HCT116 (cell line): Measurements from ENCODE around the gene ZNF836. TPM values are rescaled to one million over a fixed set of nuclear protein-coding genes. Genes with fewer than 3 reads are reported as not detected.

Experiments used
- ATAC-seq: fragments of 200-7000 bp; cut with Tn5 transposase; 2 replicates; pipeline ENCODE4 v1.9.1; 2020; ENCODE audit warnings: mild to moderate bottlenecking, moderate library complexity
- BruUV-seq: library from RNA; stranded (reverse); fragments of 400-500 nt; replicated peaks from 2 replicates; lab custom pipeline; 2021; lab: Mats Ljungman, UMichigan
- CTCF ChIA-PET: fragments of 300-600 bp; sonication (Branson Sonifier 250); formaldehyde crosslinking; loops from one replicate; lab custom pipeline; 2021; ENCODE audit warnings: antibody characterized with exemption; lab: Charles Lee
- POLR2A ChIA-PET: fragments of 300-600, 350-600 bp; sonication (Branson Sonifier 250); formaldehyde crosslinking; loops from one replicate; lab custom pipeline; 2021; ENCODE audit warnings: antibody characterized with exemption; lab: Charles Lee
- RAD21 ChIA-PET, 2 experiments: fragments of 300-600 bp; sonication (Branson Sonifier 250); formaldehyde crosslinking; loops; one replicate each; lab custom pipeline; 2023; ENCODE audit warnings: low total read pairs in 2 of 2; ENCODE audit not compliant: uncharacterized antibody in 2 of 2, unreplicated experiment in 2 of 2, low non-redundant PET in 1 of 2; lab: Charles Lee
- DNase-seq: peaks from one replicate; pipeline ENCODE4 v3.0.0-alpha.2; 2010; ENCODE audit warnings: low read depth, low spot score
- H2AFZ ChIP-seq: fragments of 200-600 bp; shearing (Covaris generic), sonication (generic); 2 replicates; pipeline ENCODE4 v1.6.1; 2017; ENCODE audit warnings: low read depth, mixed run types, mixed read lengths, antibody characterized with exemption, low read length; ENCODE audit not compliant: poor library complexity, severe bottlenecking
- H3K27ac ChIP-seq: 2 replicates; pipeline ENCODE4 v1.5.1; 2012; ENCODE audit warnings: low read depth, low read length
- H3K27me3 ChIP-seq: fragments of 200-600 bp; sonication (generic); 2 replicates; pipeline ENCODE4 v1.6.1; 2016; ENCODE audit warnings: mixed run types, low read length, mixed read lengths; ENCODE audit not compliant: insufficient read depth
- H3K36me3 ChIP-seq, 2 experiments: fragments of 200-500 bp in 1 of 2; fragments of 200-600 bp in 1 of 2; sonication (Bioruptor generic) in 1 of 2; sonication (generic) in 1 of 2; 2 replicates each; pipeline versions ENCODE4 v1.5.1 to v1.6.1; 2014 to 2016; ENCODE audit warnings: low read length in 2 of 2, inconsistent platforms in 1 of 2, mixed read lengths in 1 of 2, mixed run types in 1 of 2; ENCODE audit not compliant: insufficient read depth in 2 of 2, control insufficient read depth in 1 of 2
- H3K4me1 ChIP-seq, 2 experiments: fragments of 200-600 bp in 1 of 2; sonication (generic) in 1 of 2; 2 replicates each; pipeline versions ENCODE4 v1.5.1 to v1.6.1; 2012 to 2017; ENCODE audit warnings: low read length in 2 of 2, inconsistent platforms in 1 of 2, mild to moderate bottlenecking in 1 of 2, mixed read lengths in 1 of 2, mixed run types in 1 of 2, moderate library complexity in 1 of 2; ENCODE audit not compliant: insufficient read depth in 2 of 2, control insufficient read depth in 1 of 2
- H3K4me2 ChIP-seq: fragments of 200-600 bp; sonication (generic); 2 replicates; pipeline ENCODE4 v1.6.1; 2017; ENCODE audit warnings: mixed run types, low read length, mixed read lengths
- H3K4me3 ChIP-seq, 2 experiments: fragments of 200-600 bp in 1 of 2; sonication (generic) in 1 of 2; replicated peaks in 1 of 2; 2 replicates each; pipeline ENCODE4 v1.5.1; 2011 to 2016; ENCODE audit warnings: low read length in 2 of 2, control low read depth in 1 of 2, low read depth in 1 of 2, mild to moderate bottlenecking in 1 of 2, mixed read lengths in 1 of 2, mixed run types in 1 of 2
- H3K79me2 ChIP-seq: fragments of 200-600 bp; sonication (generic); 2 replicates; pipeline ENCODE4 v1.6.1; 2017; ENCODE audit warnings: mild to moderate bottlenecking, mixed run types, low read length, moderate library complexity, mixed read lengths; ENCODE audit not compliant: insufficient read depth
- H3K9ac ChIP-seq: fragments of 200-600 bp; sonication (generic); 2 replicates; pipeline ENCODE4 v1.6.1; 2016; ENCODE audit warnings: low read length, mixed read lengths
- H3K9me2 ChIP-seq: fragments of 200-600 bp; sonication (generic), shearing (Covaris generic); 2 replicates; pipeline ENCODE4 v1.6.1; 2017; ENCODE audit warnings: mixed run types, mild to moderate bottlenecking, moderate library complexity; ENCODE audit not compliant: insufficient read depth
- H3K9me3 ChIP-seq, 2 experiments: fragments of 200-500 bp in 1 of 2; fragments of 200-600 bp in 1 of 2; sonication (Bioruptor generic) in 1 of 2; sonication (generic) in 1 of 2; 2 replicates each; pipeline ENCODE4 v1.6.1; 2014 to 2017; ENCODE audit warnings: low read length in 2 of 2, mixed read lengths in 2 of 2, inconsistent platforms in 1 of 2, low read depth in 1 of 2, mild to moderate bottlenecking in 1 of 2, mixed run types in 1 of 2, moderate library complexity in 1 of 2; ENCODE audit not compliant: control insufficient read depth in 1 of 2, insufficient read depth in 1 of 2
- H4K20me1 ChIP-seq: fragments of 200-600 bp; sonication (generic), shearing (Covaris generic); 2 replicates; pipeline ENCODE4 v1.6.1; 2017; ENCODE audit warnings: mixed run types, mild to moderate bottlenecking, moderate library complexity; ENCODE audit not compliant: insufficient read depth
- CEBPB ChIP-seq: IDR thresholded peaks from 2 replicates; pipeline ENCODE4 v1.6.1; 2012; ENCODE audit warnings: low read depth
- EGR1 ChIP-seq: IDR thresholded peaks from 2 replicates; pipeline ENCODE4 v1.6.1; 2012; ENCODE audit warnings: low read depth
- ELF1 ChIP-seq: IDR thresholded peaks from 2 replicates; pipeline ENCODE4 v1.6.1; 2012; ENCODE audit warnings: low read depth, borderline replicate concordance
- EZH2 ChIP-seq: fragments of 200-600 bp; sonication (generic); IDR thresholded peaks from 2 replicates; pipeline ENCODE4 v1.6.1; 2017; ENCODE audit warnings: antibody characterized with exemption, mixed run types
- FOSL1 ChIP-seq: IDR thresholded peaks from 2 replicates; pipeline ENCODE4 v1.6.1; 2012; ENCODE audit warnings: low read depth
- JUND ChIP-seq: IDR thresholded peaks from 2 replicates; pipeline ENCODE4 v1.6.1; 2012
- POLR2A ChIP-seq: IDR thresholded peaks from 2 replicates; pipeline ENCODE4 v1.7.0; 2011; ENCODE audit warnings: borderline replicate concordance; ENCODE audit not compliant: insufficient read depth, insufficient read length; ENCODE audit errors: extremely low read depth
- SP1 ChIP-seq: IDR thresholded peaks from 2 replicates; pipeline ENCODE4 v1.6.1; 2012; ENCODE audit warnings: low read depth
- SRF ChIP-seq: IDR thresholded peaks from 2 replicates; pipeline ENCODE4 v1.6.1; 2012; ENCODE audit warnings: low read depth
- YY1 ChIP-seq: IDR thresholded peaks from 2 replicates; pipeline ENCODE4 v1.6.1; 2011; ENCODE audit warnings: low read length, low read depth, moderate library complexity, mild to moderate bottlenecking; ENCODE audit not compliant: insufficient replicate concordance; ENCODE audit errors: extremely low read depth
- ZFX ChIP-seq: fragments of 450-650 bp; IDR thresholded peaks from 2 replicates; pipeline ENCODE4 v1.6.1; 2017
- ZNF274 ChIP-seq: fragments of 200-500 bp; sonication (Bioruptor generic); IDR thresholded peaks from 2 replicates; pipeline ENCODE4 v1.6.1; 2014; ENCODE audit warnings: mild to moderate bottlenecking, low read depth, low read length, inconsistent platforms
- intact Hi-C: fragments of 100-400 bp; cut with micrococcal nuclease; formaldehyde crosslinking; loops from 2 replicates; pipeline ENCODE4 v1.10.0; 2022
- total RNA-seq: library from RNA; stranded (reverse); gene quantifications from one replicate; pipeline ENCODE4 v1.2.1, GENCODE V29; 2021; ENCODE audit not compliant: unreplicated experiment
- TF ChIP-seq, protein P1 (sequence below): IDR thresholded peaks from 2 replicates; pipeline ENCODE4 v1.6.1; 2011; ENCODE audit warnings: mild to moderate bottlenecking, low read length, moderate library complexity; ENCODE audit not compliant: insufficient replicate concordance; ENCODE audit errors: extremely low read depth
- TF ChIP-seq, protein P2 (sequence below): IDR thresholded peaks from 2 replicates; pipeline ENCODE4 v1.6.1; 2012
- TF ChIP-seq, protein P3 (sequence below): IDR thresholded peaks from 2 replicates; pipeline ENCODE4 v1.6.1; 2012

The ZNF836 gene
- total RNA-seq, 1 experiment from 2014 or later: not detected

DNA sequence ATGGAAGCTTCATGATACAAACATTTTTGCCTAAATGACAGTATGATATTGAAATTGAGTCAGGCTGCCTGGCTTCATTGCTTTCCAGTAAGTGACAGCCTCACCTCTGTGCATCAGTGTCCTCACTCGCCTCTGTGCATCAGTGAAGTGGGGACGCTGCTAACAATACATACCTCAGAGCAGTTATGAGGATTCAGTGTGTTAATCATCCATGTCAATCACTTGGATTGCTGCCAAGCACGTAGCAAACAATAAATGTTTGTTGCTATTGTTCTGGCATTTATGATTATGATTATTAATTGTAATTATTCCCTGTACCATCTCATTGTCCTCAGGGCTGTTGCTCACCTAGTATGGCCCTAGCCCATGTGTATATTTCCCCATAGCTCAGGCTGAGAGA, 27.3 kb upstream of the ZNF836 start:
- DNase-seq: no peak
- H3K27ac ChIP-seq: no peak overlapping the region
- POLR2A ChIA-PET: interaction anchor here (2.0 kb wide), 1 partner anchor 9 kb away, joined by 6 read pairs; the partner anchor contains the start of gene PPP2R1A
- intact Hi-C loops: no loop called here
- peaks cover 98% of the 10 kb centered on the region for H3K79me2 ChIP-seq
- TF ChIP-seq ZNF274 (no peak), JUND (no peak)
- TF ChIP-seq, protein P1, sequence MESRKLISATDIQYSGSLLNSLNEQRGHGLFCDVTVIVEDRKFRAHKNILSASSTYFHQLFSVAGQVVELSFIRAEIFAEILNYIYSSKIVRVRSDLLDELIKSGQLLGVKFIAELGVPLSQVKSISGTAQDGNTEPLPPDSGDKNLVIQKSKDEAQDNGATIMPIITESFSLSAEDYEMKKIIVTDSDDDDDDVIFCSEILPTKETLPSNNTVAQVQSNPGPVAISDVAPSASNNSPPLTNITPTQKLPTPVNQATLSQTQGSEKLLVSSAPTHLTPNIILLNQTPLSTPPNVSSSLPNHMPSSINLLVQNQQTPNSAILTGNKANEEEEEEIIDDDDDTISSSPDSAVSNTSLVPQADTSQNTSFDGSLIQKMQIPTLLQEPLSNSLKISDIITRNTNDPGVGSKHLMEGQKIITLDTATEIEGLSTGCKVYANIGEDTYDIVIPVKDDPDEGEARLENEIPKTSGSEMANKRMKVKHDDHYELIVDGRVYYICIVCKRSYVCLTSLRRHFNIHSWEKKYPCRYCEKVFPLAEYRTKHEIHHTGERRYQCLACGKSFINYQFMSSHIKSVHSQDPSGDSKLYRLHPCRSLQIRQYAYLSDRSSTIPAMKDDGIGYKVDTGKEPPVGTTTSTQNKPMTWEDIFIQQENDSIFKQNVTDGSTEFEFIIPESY: no peak
- TF ChIP-seq, protein P2, sequence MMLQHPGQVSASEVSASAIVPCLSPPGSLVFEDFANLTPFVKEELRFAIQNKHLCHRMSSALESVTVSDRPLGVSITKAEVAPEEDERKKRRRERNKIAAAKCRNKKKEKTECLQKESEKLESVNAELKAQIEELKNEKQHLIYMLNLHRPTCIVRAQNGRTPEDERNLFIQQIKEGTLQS: no peak
- TF ChIP-seq, all 23 proteins: peak for 0
- peaks cover 0 to 6% of the 10 kb centered on the region in 2 experiments; a peak in 1 of 4 replicates for H3K4me1 ChIP-seq
- 0 out of 2 replicates have a peak, but pooled peaks cover 7% of the 10 kb centered on the region for H4K20me1 ChIP-seq
- no peak overlapping the region for H3K4me3 ChIP-seq
- no peak overlapping the region for H3K4me2 ChIP-seq
- no peaks in the 10 kb centered on the region for H3K27me3 ChIP-seq
- peaks cover 38 to 58% of the 10 kb centered on the region in 2 experiments for H3K36me3 ChIP-seq
- H3K9ac ChIP-seq: no peak overlapping the region
- ChIA-PET CTCF (no interaction called here), RAD21 (no interaction called here)
- BruUV-seq: no TSS peak
- no peak overlapping the region for H2AFZ ChIP-seq
- no peak for ATAC-seq
- no peaks in the 10 kb centered on the region for H3K9me3 ChIP-seq
- H3K9me2 ChIP-seq: no peaks in the 10 kb centered on the region

DNA sequence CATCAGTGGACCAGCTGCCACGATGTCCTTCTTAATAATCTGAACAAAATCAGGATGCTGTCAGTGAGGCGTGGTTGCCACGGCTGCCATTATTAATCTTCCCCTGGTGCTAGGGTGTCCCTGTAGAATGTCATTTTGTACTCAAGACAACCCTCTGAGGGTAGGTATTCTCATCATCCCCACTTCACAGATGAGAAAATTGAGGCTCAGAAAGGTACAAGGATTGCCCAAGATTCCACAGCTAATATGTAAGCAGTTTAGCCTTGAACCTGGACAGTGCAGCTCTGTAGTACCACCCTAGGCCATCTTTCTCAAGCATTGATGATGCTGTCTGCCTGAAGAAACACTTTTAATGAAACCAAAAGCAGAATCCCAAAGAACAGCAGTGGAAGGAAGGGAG, 26.5 kb upstream of the ZNF836 start:
- H3K4me3 ChIP-seq: no peak overlapping the region
- 0 out of 2 replicates have a peak, but pooled peaks cover 7% of the 10 kb centered on the region for H4K20me1 ChIP-seq
- ATAC-seq: no peak
- ChIA-PET CTCF (no interaction called here), RAD21 (no interaction called here), POLR2A (interaction anchor here (2.0 kb wide), 1 partner anchor 8 kb away, joined by 6 read pairs; the partner anchor contains the start of gene PPP2R1A)
- BruUV-seq: no TSS peak
- H3K4me1 ChIP-seq: peaks cover 0 to 6% of the 10 kb centered on the region in 2 experiments; a peak in 1 of 4 replicates
- H3K4me2 ChIP-seq: no peak overlapping the region
- intact Hi-C loops: no loop called here
- no peaks in the 10 kb centered on the region for H3K9me2 ChIP-seq
- no peak overlapping the region for H3K9ac ChIP-seq
- H3K27me3 ChIP-seq: no peaks in the 10 kb centered on the region
- H2AFZ ChIP-seq: no peak overlapping the region
- DNase-seq: no peak
- H3K27ac ChIP-seq: no peak overlapping the region
- H3K36me3 ChIP-seq: peaks cover 35 to 54% of the 10 kb centered on the region in 2 experiments
- H3K9me3 ChIP-seq: no peaks in the 10 kb centered on the region
- peaks cover 98% of the 10 kb centered on the region for H3K79me2 ChIP-seq
- TF ChIP-seq YY1 (no peak), POLR2A (no peak), SP1 (no peak), SRF (no peak), CEBPB (no peak), ZFX (no peak), EGR1 (no peak), FOSL1 (no peak), ZNF274 (no peak), EZH2 (no peak), ELF1 (no peak)
- TF ChIP-seq, protein P2: no peak
- TF ChIP-seq, protein P1: no peak
- TF ChIP-seq, protein P3, sequence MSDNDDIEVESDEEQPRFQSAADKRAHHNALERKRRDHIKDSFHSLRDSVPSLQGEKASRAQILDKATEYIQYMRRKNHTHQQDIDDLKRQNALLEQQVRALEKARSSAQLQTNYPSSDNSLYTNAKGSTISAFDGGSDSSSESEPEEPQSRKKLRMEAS: no peak
